DMS53 treated with DMSO at 0.1 percent for 48 hours (cell line): ENCODE results near the gene C17orf50.

Source experiments
- DNase-seq: peaks from one replicate; lab custom pipeline; 2025; ENCODE audit not compliant: unreplicated experiment; lab: John Stamatoyannopoulos, UW

The C17orf50 gene

DNA sequence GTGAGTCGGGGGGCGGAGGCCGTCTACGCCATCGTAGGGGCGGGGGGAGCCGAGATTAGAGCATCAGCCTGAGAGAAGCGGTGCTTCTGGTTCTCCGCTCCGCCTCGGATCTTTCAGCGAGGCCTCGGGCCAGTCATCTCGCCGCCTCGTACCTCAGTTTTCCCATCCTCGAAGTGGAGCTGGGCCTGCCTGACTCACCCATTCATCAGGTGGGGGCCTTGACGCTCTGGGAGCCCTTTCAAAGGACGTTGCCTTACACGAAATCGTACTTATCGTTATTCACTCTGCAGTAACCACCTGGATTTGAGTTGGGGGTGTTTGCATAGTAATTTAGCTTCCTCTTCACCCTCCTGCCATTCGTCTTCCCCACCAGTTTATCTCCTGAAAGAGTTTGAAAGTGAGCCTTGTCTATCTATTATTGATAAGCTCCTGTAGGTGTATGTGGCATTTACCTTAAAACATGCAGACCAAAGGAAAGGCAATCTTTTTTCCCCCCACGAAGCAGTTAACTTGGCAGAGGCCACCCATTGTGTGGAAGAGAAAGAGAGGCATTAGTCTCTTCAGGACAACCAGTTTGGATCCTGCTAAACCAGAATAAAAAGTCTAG is 49.3 kb downstream of the C17orf50 start:
- peak; percentile 6 for DNase-seq

GRCh38 chr17:35811759-35812158 is 51.1 kb downstream of the C17orf50 start:
- DNase-seq = no peak

DNA sequence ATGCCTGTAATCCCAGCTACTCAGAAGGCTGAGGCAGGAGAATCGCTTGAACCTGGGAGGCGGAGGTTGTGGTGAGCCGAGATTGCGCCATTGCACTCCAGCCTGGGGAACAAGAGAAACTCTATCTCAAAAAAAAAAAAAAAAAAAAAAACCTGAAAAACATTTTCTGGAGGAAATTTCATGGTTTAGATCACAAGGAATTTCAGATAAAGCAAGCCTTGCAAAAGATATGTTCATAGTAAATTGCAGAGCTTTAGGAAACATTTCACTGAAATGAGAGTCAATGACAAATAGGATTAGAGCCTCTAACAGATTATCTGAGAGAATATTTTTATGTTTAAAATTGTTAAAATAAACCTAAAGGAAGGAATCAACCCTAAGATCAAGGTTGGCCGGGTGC is 51.8 kb downstream of the C17orf50 start:
- no peak for DNase-seq
